HCT116 (cell line): ENCODE results near the gene ZAP70.

Source experiments
- POLR2A ChIP-seq: IDR thresholded peaks from 2 replicates; pipeline ENCODE4 v1.7.0; 2011; ENCODE audit warnings: borderline replicate concordance; ENCODE audit not compliant: insufficient read depth, insufficient read length; ENCODE audit errors: extremely low read depth
- POLR2AphosphoS5 ChIP-seq: IDR thresholded peaks from 2 replicates; pipeline ENCODE4 v1.6.1; 2011; ENCODE audit warnings: mild to moderate bottlenecking, low read depth, low read length, moderate library complexity
- RAD21 ChIP-seq: IDR thresholded peaks from 2 replicates; pipeline ENCODE4 v1.6.1; 2012; ENCODE audit warnings: low read depth, mild to moderate bottlenecking
- ZNF274 ChIP-seq: fragments of 200-500 bp; sonication (Bioruptor generic); IDR thresholded peaks from 2 replicates; pipeline ENCODE4 v1.6.1; 2014; ENCODE audit warnings: mild to moderate bottlenecking, low read depth, low read length, inconsistent platforms
- TF ChIP-seq, protein P1 (sequence below), 3 experiments: fragments of 200-600 bp in 1 of 3; sonication (generic) in 1 of 3; IDR thresholded peaks in 2 of 3; conservative IDR thresholded peaks in 1 of 3; 2 replicates each; pipeline ENCODE4 v1.5.1; 2012 to 2017; ENCODE audit warnings: low read depth in 2 of 3, low read length in 2 of 3, antibody characterized with exemption in 1 of 3, borderline replicate concordance in 1 of 3, control low read depth in 1 of 3, mild to moderate bottlenecking in 1 of 3, mixed read lengths in 1 of 3, mixed run types in 1 of 3, moderate library complexity in 1 of 3; ENCODE audit not compliant: insufficient read depth in 1 of 3
- TF ChIP-seq, protein P2 (sequence below): IDR thresholded peaks from 2 replicates; pipeline ENCODE4 v1.6.1; 2012; ENCODE audit warnings: low read depth
- TF ChIP-seq, protein P3 (sequence below): IDR thresholded peaks from 2 replicates; pipeline ENCODE4 v1.6.1; 2012

- TF ChIP-seq, protein P1, sequence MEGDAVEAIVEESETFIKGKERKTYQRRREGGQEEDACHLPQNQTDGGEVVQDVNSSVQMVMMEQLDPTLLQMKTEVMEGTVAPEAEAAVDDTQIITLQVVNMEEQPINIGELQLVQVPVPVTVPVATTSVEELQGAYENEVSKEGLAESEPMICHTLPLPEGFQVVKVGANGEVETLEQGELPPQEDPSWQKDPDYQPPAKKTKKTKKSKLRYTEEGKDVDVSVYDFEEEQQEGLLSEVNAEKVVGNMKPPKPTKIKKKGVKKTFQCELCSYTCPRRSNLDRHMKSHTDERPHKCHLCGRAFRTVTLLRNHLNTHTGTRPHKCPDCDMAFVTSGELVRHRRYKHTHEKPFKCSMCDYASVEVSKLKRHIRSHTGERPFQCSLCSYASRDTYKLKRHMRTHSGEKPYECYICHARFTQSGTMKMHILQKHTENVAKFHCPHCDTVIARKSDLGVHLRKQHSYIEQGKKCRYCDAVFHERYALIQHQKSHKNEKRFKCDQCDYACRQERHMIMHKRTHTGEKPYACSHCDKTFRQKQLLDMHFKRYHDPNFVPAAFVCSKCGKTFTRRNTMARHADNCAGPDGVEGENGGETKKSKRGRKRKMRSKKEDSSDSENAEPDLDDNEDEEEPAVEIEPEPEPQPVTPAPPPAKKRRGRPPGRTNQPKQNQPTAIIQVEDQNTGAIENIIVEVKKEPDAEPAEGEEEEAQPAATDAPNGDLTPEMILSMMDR (IDR thresholded peaks at IDR 0.05 in 2 of 3, conservative IDR thresholded peaks at IDR 0.05 in 1 of 3; ENCODE audit: borderline replicate concordance in 1 of 3, insufficient read depth in 1 of 3, low read depth in 2 of 3, low read length in 2 of 3): no peak
- TF ChIP-seq POLR2A (no peak), RAD21 (no peak), ZNF274 (no peak), POLR2AphosphoS5 (no peak)
- TF ChIP-seq, protein P2, sequence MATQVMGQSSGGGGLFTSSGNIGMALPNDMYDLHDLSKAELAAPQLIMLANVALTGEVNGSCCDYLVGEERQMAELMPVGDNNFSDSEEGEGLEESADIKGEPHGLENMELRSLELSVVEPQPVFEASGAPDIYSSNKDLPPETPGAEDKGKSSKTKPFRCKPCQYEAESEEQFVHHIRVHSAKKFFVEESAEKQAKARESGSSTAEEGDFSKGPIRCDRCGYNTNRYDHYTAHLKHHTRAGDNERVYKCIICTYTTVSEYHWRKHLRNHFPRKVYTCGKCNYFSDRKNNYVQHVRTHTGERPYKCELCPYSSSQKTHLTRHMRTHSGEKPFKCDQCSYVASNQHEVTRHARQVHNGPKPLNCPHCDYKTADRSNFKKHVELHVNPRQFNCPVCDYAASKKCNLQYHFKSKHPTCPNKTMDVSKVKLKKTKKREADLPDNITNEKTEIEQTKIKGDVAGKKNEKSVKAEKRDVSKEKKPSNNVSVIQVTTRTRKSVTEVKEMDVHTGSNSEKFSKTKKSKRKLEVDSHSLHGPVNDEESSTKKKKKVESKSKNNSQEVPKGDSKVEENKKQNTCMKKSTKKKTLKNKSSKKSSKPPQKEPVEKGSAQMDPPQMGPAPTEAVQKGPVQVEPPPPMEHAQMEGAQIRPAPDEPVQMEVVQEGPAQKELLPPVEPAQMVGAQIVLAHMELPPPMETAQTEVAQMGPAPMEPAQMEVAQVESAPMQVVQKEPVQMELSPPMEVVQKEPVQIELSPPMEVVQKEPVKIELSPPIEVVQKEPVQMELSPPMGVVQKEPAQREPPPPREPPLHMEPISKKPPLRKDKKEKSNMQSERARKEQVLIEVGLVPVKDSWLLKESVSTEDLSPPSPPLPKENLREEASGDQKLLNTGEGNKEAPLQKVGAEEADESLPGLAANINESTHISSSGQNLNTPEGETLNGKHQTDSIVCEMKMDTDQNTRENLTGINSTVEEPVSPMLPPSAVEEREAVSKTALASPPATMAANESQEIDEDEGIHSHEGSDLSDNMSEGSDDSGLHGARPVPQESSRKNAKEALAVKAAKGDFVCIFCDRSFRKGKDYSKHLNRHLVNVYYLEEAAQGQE: no peak
- TF ChIP-seq, protein P3, sequence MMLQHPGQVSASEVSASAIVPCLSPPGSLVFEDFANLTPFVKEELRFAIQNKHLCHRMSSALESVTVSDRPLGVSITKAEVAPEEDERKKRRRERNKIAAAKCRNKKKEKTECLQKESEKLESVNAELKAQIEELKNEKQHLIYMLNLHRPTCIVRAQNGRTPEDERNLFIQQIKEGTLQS: no peak
These were observed 5.6 kb downstream of the ZAP70 start for GRCh38 chr2:97718942-97719341.
